ENCODE results near the gene RPS3.

DNA sequence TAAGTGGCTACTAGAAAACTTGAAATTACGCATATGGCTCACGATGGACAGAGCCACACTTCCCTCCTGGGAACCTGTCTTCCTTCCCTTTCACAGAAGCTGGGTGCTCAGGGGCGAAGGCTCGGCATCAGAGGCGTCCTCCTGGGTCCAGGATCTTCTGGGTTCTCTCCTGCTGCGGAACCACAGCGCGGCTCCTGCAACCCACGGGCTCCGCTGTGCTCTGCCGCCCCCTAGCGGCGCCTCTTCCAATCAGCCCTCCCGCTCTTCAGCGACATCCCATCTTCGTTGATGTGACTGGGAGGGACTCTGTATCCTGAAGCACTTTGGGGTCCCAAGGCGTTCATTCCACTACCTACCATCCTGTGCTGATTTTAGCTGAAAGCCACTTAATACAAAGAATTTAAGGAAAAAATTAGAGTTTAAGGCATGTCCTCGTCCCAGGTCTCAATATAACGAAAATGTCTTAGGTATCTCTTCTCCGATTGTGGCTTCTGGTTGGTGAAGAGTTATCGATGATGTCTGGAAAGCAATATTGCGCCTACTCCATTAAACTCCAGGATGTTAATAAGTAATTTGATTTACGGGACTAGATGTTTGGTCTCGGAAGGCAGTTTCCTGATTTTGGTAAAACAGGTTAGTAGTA, 14.8 kb upstream of the RPS3 start:
- TF ChIP-seq RBAK (CRISPR knock-in tag; IDR thresholded peaks at IDR 0.05) (no peak), ZFP41 (CRISPR knock-in tag; IDR thresholded peaks at IDR 0.05; ENCODE audit: borderline replicate concordance) (no peak), ZNF839 (CRISPR knock-in tag; IDR thresholded peaks at IDR 0.05; ENCODE audit: borderline replicate concordance) (no peak), MXI1 (IDR thresholded peaks at IDR 0.05; ENCODE audit: borderline replicate concordance, low read depth, low read length) (no peak), ZNF572 (CRISPR knock-in tag; IDR thresholded peaks at IDR 0.05) (no peak)
- TF ChIP-seq, protein P1, sequence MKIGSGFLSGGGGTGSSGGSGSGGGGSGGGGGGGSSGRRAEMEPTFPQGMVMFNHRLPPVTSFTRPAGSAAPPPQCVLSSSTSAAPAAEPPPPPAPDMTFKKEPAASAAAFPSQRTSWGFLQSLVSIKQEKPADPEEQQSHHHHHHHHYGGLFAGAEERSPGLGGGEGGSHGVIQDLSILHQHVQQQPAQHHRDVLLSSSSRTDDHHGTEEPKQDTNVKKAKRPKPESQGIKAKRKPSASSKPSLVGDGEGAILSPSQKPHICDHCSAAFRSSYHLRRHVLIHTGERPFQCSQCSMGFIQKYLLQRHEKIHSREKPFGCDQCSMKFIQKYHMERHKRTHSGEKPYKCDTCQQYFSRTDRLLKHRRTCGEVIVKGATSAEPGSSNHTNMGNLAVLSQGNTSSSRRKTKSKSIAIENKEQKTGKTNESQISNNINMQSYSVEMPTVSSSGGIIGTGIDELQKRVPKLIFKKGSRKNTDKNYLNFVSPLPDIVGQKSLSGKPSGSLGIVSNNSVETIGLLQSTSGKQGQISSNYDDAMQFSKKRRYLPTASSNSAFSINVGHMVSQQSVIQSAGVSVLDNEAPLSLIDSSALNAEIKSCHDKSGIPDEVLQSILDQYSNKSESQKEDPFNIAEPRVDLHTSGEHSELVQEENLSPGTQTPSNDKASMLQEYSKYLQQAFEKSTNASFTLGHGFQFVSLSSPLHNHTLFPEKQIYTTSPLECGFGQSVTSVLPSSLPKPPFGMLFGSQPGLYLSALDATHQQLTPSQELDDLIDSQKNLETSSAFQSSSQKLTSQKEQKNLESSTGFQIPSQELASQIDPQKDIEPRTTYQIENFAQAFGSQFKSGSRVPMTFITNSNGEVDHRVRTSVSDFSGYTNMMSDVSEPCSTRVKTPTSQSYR (CRISPR knock-in tag; IDR thresholded peaks at IDR 0.05; ENCODE audit: borderline replicate concordance) = no peak
- TF ChIP-seq, protein P2, sequence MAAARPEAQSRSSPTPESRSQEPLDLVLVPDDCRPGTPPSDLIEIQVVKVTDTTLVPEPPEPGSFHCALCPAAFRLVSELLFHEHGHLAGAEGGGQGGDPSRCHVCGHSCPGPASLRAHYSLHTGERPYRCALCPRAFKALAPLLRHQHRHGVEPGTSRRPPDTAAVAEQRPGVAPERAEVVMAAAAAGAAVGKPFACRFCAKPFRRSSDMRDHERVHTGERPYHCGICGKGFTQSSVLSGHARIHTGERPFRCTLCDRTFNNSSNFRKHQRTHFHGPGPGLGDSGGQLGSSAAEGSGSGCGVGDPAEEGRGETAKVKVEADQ (CRISPR knock-in tag; IDR thresholded peaks at IDR 0.05; ENCODE audit: borderline replicate concordance) = no peak

Data from HepG2 (cell line).